Common myeloid progenitor, CD34-positive (primary cell): ENCODE results near the gene SEC31A.
A peak's percentile ranks its signal among the peaks of the same experiment; 100 is the strongest.

Experiments used
- CTCF ChIA-PET: fragments of 350-600 bp; sonication (Branson Sonifier 250); formaldehyde crosslinking; loops from one replicate; lab custom pipeline; 2021; ENCODE audit warnings: antibody characterized with exemption; lab: Charles Lee
- POLR2A ChIA-PET: fragments of 350-600 bp; sonication (Branson Sonifier 250); formaldehyde crosslinking; loops from one replicate; lab custom pipeline; 2021; ENCODE audit warnings: antibody characterized with exemption; lab: Charles Lee
- DNase-seq, 3 donors: peaks; one replicate each; pipeline versions ENCODE4 v3.0.0 to v3.0.0-alpha.2; 2013
- H3K27ac ChIP-seq, 2 experiments: 1 replicate in 1 of 2; 2 replicates in 1 of 2; pipeline ENCODE4 v1.7.0; 2013; ENCODE audit warnings: inconsistent platforms in 2 of 2, low read length in 2 of 2, mild to moderate bottlenecking in 2 of 2, low read depth in 1 of 2, moderate library complexity in 1 of 2; ENCODE audit not compliant: severe bottlenecking in 2 of 2, insufficient read depth in 1 of 2, poor library complexity in 1 of 2
- H3K27me3 ChIP-seq, 5 experiments: replicated peaks in 2 of 5; 1 replicate in 3 of 5; 2 replicates in 2 of 5; pipeline versions ENCODE4 v1.6.1 to v1.7.0; 2013; ENCODE audit warnings: low read length in 4 of 5, mild to moderate bottlenecking in 2 of 5, moderate library complexity in 2 of 5, inconsistent platforms in 1 of 5; ENCODE audit not compliant: insufficient read depth in 5 of 5, control insufficient read depth in 4 of 5
- H3K36me3 ChIP-seq, 4 experiments: 1 replicate in 2 of 4; 2 replicates in 2 of 4; pipeline versions ENCODE4 v1.6.1 to v1.7.0; 2013; ENCODE audit warnings: low read length in 3 of 4, control low read depth in 1 of 4, mild to moderate bottlenecking in 1 of 4; ENCODE audit not compliant: control insufficient read depth in 4 of 4, insufficient read depth in 4 of 4
- H3K4me1 ChIP-seq, 4 experiments: 1 replicate in 3 of 4; 2 replicates in 1 of 4; pipeline versions ENCODE4 v1.6.1 to v1.7.1; 2013; ENCODE audit warnings: low read length in 3 of 4, mild to moderate bottlenecking in 3 of 4, control low read depth in 1 of 4, inconsistent platforms in 1 of 4, moderate library complexity in 1 of 4; ENCODE audit not compliant: control insufficient read depth in 4 of 4, insufficient read depth in 4 of 4; ENCODE audit errors: control extremely low read depth in 1 of 4
- H3K4me3 ChIP-seq, 7 experiments: 1 replicate in 4 of 7; 2 replicates in 3 of 7; pipeline versions ENCODE4 v1.5.1 to v1.7.0; 2013; ENCODE audit warnings: mild to moderate bottlenecking in 7 of 7, low read length in 6 of 7, moderate library complexity in 6 of 7, inconsistent platforms in 2 of 7, low read depth in 2 of 7, control low read depth in 1 of 7; ENCODE audit not compliant: insufficient read depth in 4 of 7, control insufficient read depth in 1 of 7; ENCODE audit errors: extremely low read depth in 1 of 7
- H3K9me3 ChIP-seq, 5 experiments: 1 replicate in 4 of 5; 2 replicates in 1 of 5; pipeline versions ENCODE4 v1.6.1 to v1.7.1; 2013; ENCODE audit warnings: low read length in 4 of 5, mild to moderate bottlenecking in 2 of 5, inconsistent platforms in 1 of 5, low read depth in 1 of 5, moderate library complexity in 1 of 5; ENCODE audit not compliant: control insufficient read depth in 4 of 5, insufficient read depth in 2 of 5; ENCODE audit errors: control extremely low read depth in 1 of 5
- WGBS: methylation state at CpG from one replicate; pipeline ENCODE4 v1.1.5; 2013; ENCODE audit not compliant: insufficient coverage; 5-methylcytosine and 5-hydroxymethylcytosine counted together

SEC31A gene

DNA sequence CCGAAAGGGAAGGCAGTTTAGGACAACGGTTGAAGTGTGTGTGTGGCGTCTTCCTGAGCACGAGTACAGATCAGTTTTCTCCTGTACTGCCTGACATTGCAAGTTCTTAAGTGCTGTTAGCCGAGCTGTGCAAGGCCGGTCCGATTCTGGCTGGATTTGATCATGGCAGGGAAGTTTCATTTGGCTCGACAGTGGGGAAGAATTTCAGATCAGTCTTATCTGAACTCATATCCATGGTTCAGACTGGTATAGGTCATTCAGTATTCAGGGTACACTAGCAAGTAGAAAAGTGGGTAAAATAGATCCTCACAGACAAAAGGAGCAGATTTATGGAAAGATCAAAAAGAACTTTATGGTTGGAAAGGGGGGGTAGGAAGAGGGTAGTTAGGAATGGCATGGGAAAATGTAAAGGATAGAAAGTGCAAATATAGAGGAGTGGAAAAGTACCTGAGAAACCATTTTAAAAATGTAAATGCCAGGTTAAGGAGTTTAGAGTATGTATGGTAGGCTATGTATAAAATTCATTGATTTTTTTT, 10.3 kb upstream of the SEC31A start:
- Histone ChIP-seq H3K27ac (peak overlapping the region; percentile 92 to 97), H3K36me3 (peaks cover 0 to 14% (median 3%) of the 10 kb centered on the region in 4 experiments), H3K4me1 (peaks cover 24 to 55% (median 44%) of the 10 kb centered on the region in 4 experiments), H3K9me3 (no peaks in the 10 kb centered on the region), H3K4me3 (peak overlapping the region; percentile 71 to 98 (median 89)), H3K27me3 (no peaks in the 10 kb centered on the region)
- no peak for DNase-seq
- ChIA-PET POLR2A (interaction anchor here (1.0 to 2.1 kb wide), 2 partner anchors 110 to 383 kb away, joined by 5 read pairs; partner anchors contain the start of gene COQ2), CTCF (interaction anchor here (1.0 to 7.7 kb wide), 5 partner anchors 14 to 48 kb away, joined by 3 to 50 read pairs (median 4); no protein-coding TSS in a partner anchor)
- 0% methylated on average over 7 of the region's 8 CpGs for WGBS

DNA sequence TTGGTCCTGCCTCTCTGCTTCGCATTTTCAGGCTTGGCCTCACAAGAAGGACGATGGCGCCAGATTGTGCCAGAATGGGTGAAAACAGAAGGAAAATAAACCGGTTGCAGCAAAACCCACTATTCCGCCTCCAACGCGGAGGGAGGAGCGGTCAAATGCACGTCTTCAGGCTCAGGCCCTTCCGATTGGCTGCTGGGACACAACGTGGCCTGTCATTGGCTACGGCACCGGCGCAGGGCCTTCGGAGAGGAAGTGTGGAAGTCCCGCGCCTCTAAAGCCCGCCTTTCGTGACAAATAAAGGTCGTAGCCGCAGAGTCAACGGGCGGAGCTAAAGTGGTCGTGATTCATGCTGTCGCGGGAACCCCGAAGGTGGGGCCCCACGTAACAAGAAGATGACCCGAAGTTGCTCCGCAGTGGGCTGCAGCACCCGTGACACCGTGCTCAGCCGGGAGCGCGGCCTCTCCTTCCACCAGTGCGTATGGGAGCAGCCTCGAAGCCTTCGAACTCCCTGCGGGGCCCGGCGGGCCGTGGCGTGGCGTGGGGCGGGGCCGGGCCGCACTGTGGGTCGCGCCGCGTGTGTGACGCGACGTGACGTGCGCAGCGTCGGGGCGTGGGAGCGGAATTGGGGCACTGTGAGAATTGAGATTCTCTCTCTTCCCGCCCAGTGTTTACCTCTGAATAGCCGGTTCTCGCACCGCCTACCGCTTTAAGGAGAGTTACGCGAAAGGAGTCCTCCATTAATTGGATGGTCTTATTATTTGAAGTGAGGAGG, 9.6 kb upstream of the SEC31A start, which contains the start of gene THAP9:
Gene THAP9 (plus strand): TSS at position 325 of the 772 bp plus-strand sequence. CDS start 68 bp downstream, at position 393.
- Histone ChIP-seq H3K9me3 (no peaks in the 10 kb centered on the region), H3K4me1 (peaks cover 24 to 54% (median 43%) of the 10 kb centered on the region in 4 experiments), H3K27ac (peak within 1 kb of the TSS; percentile 92 to 97), H3K4me3 (peak within 1 kb of the TSS; percentile 71 to 98 (median 89)), H3K36me3 (peaks cover 0 to 17% (median 5%) of the 10 kb centered on the region in 4 experiments), H3K27me3 (no peaks in the 10 kb centered on the region)
- POLR2A ChIA-PET: interaction anchor here (0.6 to 2.1 kb wide), 4 partner anchors 49 to 384 kb away, joined by 3 to 5 read pairs (median 4); partner anchors contain the start of gene COQ2
- DNase-seq: peak; percentile 100
- WGBS: 0% methylated on average over 42 of the region's 67 CpGs
- CTCF ChIA-PET: interaction anchor here (1.0 to 7.7 kb wide), 8 partner anchors 13 to 115 kb away, joined by 3 to 50 read pairs (median 4); no protein-coding TSS in a partner anchor

DNA sequence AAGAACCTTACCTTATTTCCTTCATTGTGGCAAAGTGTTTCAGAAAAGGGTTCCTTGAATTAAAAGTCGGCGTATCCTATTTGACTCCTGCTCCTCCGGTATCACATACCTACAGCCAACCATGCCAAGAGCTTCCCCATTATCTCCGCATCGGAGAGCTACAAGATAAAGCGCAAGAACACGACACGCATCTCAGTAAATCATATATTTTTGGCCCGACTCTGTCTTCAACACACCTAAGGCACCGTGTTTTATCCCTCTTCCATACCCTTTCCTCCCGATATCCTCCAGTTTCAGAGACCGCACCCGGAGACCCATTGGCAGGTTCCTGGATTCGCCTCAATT, 9.1 kb upstream of the SEC31A start:
- H3K4me3 ChIP-seq: peak overlapping the region; percentile 71 to 98 (median 89)
- peaks cover 2 to 17% (median 6%) of the 10 kb centered on the region in 4 experiments for H3K36me3 ChIP-seq
- H3K9me3 ChIP-seq: no peaks in the 10 kb centered on the region
- 0% methylated on average over 10 of the region's 14 CpGs for WGBS
- no peaks in the 10 kb centered on the region for H3K27me3 ChIP-seq
- DNase-seq: peak; percentile 34 to 79 (median 64)
- POLR2A ChIA-PET: interaction anchor here (0.6 to 2.1 kb wide), 5 partner anchors 9 to 385 kb away, joined by 3 to 5 read pairs (median 5); partner anchors contain the start of genes COQ2 and SEC31A
- H3K27ac ChIP-seq: peak overlapping the region; percentile 92 to 97
- CTCF ChIA-PET: interaction anchor here (1.0 to 7.7 kb wide), 8 partner anchors 12 to 116 kb away, joined by 3 to 50 read pairs (median 4); no protein-coding TSS in a partner anchor
- H3K4me1 ChIP-seq: peaks cover 24 to 51% (median 40%) of the 10 kb centered on the region in 4 experiments

DNA sequence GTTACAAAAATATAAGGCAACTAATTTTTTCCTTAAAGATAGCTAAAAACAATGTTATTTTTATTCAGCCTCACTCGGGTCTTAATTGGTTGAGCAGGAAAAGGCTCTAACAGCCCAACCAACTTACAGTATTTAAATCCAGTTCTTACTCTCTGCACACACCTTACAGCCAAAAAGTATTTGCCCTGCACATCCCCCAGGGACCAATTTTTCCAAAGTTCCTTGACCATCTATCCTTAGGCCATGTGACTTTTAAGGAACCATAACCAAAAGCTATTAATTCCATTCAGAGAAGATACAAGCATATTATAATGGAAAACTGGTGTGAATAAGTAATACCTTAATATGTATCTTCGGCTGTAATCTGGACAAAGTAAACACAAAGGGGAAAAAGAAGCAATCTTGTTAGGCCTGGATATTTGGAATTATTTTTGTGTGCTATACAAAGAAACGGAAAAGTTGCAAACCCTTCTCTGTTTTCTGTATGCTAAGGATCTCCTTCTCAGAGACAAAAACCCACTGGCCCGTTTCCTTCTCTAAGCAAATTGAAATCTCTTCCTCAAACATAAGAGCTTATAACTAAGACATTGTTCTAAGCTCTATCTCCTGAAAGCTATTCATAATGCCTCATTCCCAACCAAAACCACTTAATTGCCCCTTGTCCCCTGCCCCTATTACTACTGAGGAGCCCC, 8.6 kb upstream of the SEC31A start:
- no peaks in the 10 kb centered on the region for H3K9me3 ChIP-seq
- ChIA-PET CTCF (interaction anchor here (0.7 to 7.7 kb wide), 12 partner anchors 12 to 344 kb away, joined by 3 to 50 read pairs (median 4); no protein-coding TSS in a partner anchor), POLR2A (interaction anchor here (0.9 to 2.1 kb wide), 2 partner anchors 8 to 112 kb away, joined by 5 read pairs; partner anchors contain the start of gene SEC31A)
- H3K4me1 ChIP-seq: peaks cover 24 to 45% (median 38%) of the 10 kb centered on the region in 4 experiments
- H3K4me3 ChIP-seq: peak overlapping the region in 6 of 7 experiments; percentile 88 to 98 (median 92)
- peaks cover 3 to 18% (median 10%) of the 10 kb centered on the region in 4 experiments for H3K36me3 ChIP-seq
- 4% methylated on average over 3 of the region's 4 CpGs for WGBS
- no peaks in the 10 kb centered on the region for H3K27me3 ChIP-seq
- DNase-seq: peak in 1 of 3 donors; percentile 37
- H3K27ac ChIP-seq: peak overlapping the region; percentile 92 to 97

DNA sequence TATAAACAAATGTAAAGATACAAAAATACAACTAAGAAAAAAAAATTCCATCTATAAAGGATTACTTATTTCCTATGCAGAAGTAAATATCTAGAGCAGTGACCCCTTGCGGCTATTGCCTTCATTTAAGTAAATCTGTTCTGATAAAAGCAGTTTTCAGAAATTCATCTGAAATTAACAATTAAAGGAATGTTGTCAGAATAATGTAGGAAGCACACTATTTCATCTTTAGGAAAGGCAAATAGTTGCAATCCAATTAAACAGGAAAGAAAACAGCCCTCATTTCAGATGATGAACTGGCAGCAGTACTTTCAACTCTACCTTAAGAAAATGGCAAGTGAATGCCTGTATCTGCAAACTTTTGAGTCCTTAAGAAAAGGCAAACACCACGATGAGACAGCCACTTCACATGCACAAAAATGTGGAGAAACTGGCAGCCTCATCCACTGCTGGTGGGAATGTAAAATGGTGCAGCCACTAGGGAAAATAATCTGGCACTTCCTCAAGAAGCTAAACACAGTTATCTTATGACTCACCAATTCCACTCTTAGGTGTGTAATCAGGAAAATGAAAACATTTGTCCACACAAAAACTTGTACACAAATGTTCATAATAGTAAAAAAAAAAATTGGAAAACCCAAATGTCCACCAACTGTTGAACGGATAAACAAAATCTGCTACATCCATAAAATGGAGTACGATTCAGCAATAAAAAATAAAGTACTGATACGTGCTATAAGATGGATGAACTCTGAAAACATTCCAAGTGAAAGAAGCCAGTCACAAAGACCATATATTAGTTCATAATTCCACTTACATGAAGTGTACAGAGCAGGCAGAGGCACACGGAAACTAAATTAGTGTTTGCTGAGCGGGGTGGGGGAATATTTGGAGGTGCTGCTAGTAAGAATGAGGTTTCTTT, 7.6 kb upstream of the SEC31A start:
- ChIA-PET CTCF (interaction anchor here (0.9 to 7.7 kb wide), 8 partner anchors 11 to 343 kb away, joined by 3 to 50 read pairs (median 4); no protein-coding TSS in a partner anchor), POLR2A (interaction anchor here (2.1 kb wide), 1 partner anchor 113 kb away, joined by 5 read pairs; no protein-coding TSS in a partner anchor)
- Histone ChIP-seq H3K36me3 (peaks cover 9 to 27% (median 17%) of the 10 kb centered on the region in 4 experiments), H3K9me3 (no peaks in the 10 kb centered on the region), H3K27ac (peak overlapping the region in 1 of 2 experiments; percentile 97), H3K4me3 (peak overlapping the region in 6 of 7 experiments; percentile 88 to 98 (median 92)), H3K27me3 (no peaks in the 10 kb centered on the region), H3K4me1 (peaks cover 24 to 40% (median 36%) of the 10 kb centered on the region in 4 experiments)
- WGBS: 0% methylated on average over 1 of the region's 7 CpGs
- DNase-seq: peak; percentile 49 to 72 (median 71)
